Spleen (tissue), 11 donors: ENCODE results near the gene DMD. TPM values are rescaled to one million over a fixed set of nuclear protein-coding genes. Genes with fewer than 3 reads are reported as not detected.
"Not testable (repeated sequence)": the region's sequence is repeated elsewhere in the genome, so short reads cannot be mapped to it uniquely, and the experiment has no call there.

Experiments used
- DNase-seq: peaks from one replicate; pipeline ENCODE4 v3.0.0-alpha.2; 2020
- H3K27ac ChIP-seq, 8 donors: fragments of 200-600 bp; sonication (generic) in 7 of 8; 1 replicate in 4 of 8; 2 replicates in 4 of 8; pipeline versions ENCODE4 v1.5.0 to v1.8.0; 2016 to 2021; ENCODE audit warnings: inconsistent platforms in 4 of 8, mild to moderate bottlenecking in 4 of 8, moderate library complexity in 1 of 8
- H3K27me3 ChIP-seq, 7 donors: fragments of 200-600 bp; sonication (generic) in 6 of 7; replicated peaks in 1 of 7; 1 replicate in 4 of 7; 2 replicates in 3 of 7; pipeline versions ENCODE4 v1.5.0 to v1.8.0; 2016 to 2021; ENCODE audit warnings: inconsistent platforms in 3 of 7, mild to moderate bottlenecking in 1 of 7
- H3K36me3 ChIP-seq, 6 donors: fragments of 200-600 bp; sonication (generic) in 5 of 6; 1 replicate in 4 of 6; 2 replicates in 2 of 6; pipeline versions ENCODE4 v1.5.0 to v1.8.0; 2016 to 2021; ENCODE audit warnings: inconsistent platforms in 2 of 6
- H3K4me1 ChIP-seq, 6 donors: fragments of 200-600 bp; sonication (generic) in 5 of 6; 1 replicate in 3 of 6; 2 replicates in 3 of 6; pipeline versions ENCODE4 v1.5.0 to v1.8.0; 2016 to 2021; ENCODE audit warnings: inconsistent platforms in 3 of 6
- H3K4me3 ChIP-seq, 8 donors: fragments of 200-600 bp; sonication (generic) in 7 of 8; 1 replicate in 4 of 8; 2 replicates in 4 of 8; pipeline versions ENCODE4 v1.5.0 to v1.8.0; 2016 to 2021; ENCODE audit warnings: inconsistent platforms in 4 of 8, mild to moderate bottlenecking in 4 of 8, moderate library complexity in 2 of 8
- H3K9me3 ChIP-seq, 8 donors: fragments of 200-600 bp; sonication (generic) in 7 of 8; 1 replicate in 4 of 8; 2 replicates in 4 of 8; pipeline versions ENCODE4 v1.5.0 to v1.8.0; 2016 to 2021; ENCODE audit warnings: inconsistent platforms in 4 of 8
- CTCF ChIP-seq, 11 experiments: fragments of 200-600 bp in 7 of 11; fragments of 450-650 bp in 4 of 11; sonication (generic) in 4 of 11; IDR thresholded peaks in 8 of 11; conservative IDR thresholded peaks in 3 of 11; 1 replicate in 7 of 11; 2 replicates in 4 of 11; pipeline versions ENCODE4 v1.4.0 to v1.8.0; 2016 to 2021; ENCODE audit warnings: antibody characterized with exemption in 11 of 11, inconsistent platforms in 4 of 11, mild to moderate bottlenecking in 1 of 11
- POLR2A ChIP-seq, 3 donors: fragments of 450-650 bp; IDR thresholded peaks; one replicate each; pipeline ENCODE4 v1.5.1; 2017; ENCODE audit warnings: antibody characterized with exemption in 3 of 3, mild to moderate bottlenecking in 1 of 3
- POLR2AphosphoS5 ChIP-seq, 3 donors: sonication (generic); formaldehyde crosslinking; IDR thresholded peaks; one replicate each; pipeline ENCODE4 v1.5.1; 2017; ENCODE audit warnings: antibody characterized with exemption in 3 of 3
- WGBS, 5 donors: extraction: QIAGEN DNeasy Blood & Tissue Kit in 3 of 5; methylation state at CpG; one replicate each; pipeline versions ENCODE4 v1.1.5 to v1.1.7; 2013 to 2018; 5-methylcytosine and 5-hydroxymethylcytosine counted together
- intact Hi-C: fragments of 100-400 bp; cut with DNase I; formaldehyde crosslinking; loops from one replicate; pipeline ENCODE4 v1.15.0; 2023; ENCODE audit warnings: low total_unique reads
- polyA plus RNA-seq, 3 donors: library from polyadenylated mRNA; stranded (reverse); fragments of 200-250 nt; gene quantifications; one replicate each; pipeline ENCODE4 v1.2.1, GENCODE V29; 2013
- total RNA-seq, 7 donors: library from RNA; depleted of rRNA in 3 of 7; stranded (reverse); fragments of >200 nt in 3 of 7; fragmentation: NEBNext Ultra II Directional in 4 of 7; extraction: Animal tissue kit (Norgen Biotek cat#: 25700) in 4 of 7; gene quantifications; one replicate each; pipeline versions ENCODE4 v1.1.0 to v1.2.1, GENCODE V29; 2016 to 2021
- donor health status: healthy with polysubstance abuse.
- donor health status: DM: no; HTN: no; CAD: no; lungs with moderate emphysema.
- donor health status: DM: no; HTN: no; CAD: no.
- donor health status: Bipolar disorder and iron deficiency.
- donor health status: healthy.
- donor health status: DM: no; HTN: no; CAD: no.
- donor health status: DM: yes; HTN: yes; CAD: no.

The DMD gene
- total and polyA plus RNA-seq, 10 donors, result 1.3 to 11.3 (median 4.4) TPM

GRCh38 chrX:32280489-32280888 lies 930.9 kb downstream of the DMD start:
- no peak overlapping the region for H3K27ac ChIP-seq
- H3K9me3 ChIP-seq, result no peaks in the 10 kb centered on the region
- no peaks in the 10 kb centered on the region for H3K36me3 ChIP-seq
- TF ChIP-seq POLR2A (IDR thresholded peaks at IDR 0.05), result no peak
- H3K27me3 ChIP-seq, result no peaks in the 10 kb centered on the region
- no peaks in the 10 kb centered on the region for H3K4me1 ChIP-seq
- WGBS, 5 donors, result 21 to 43% (median 33%) methylated on average over 1 to 2 of the region's 2 CpGs
- H3K4me3 ChIP-seq, result no peak overlapping the region
- intact Hi-C loops, result no loop called here
- DNase-seq, result no peak

- intact Hi-C loops, result no loop called here
- WGBS, 5 donors, result 53 to 85% (median 63%) methylated on average over 2 to 3 of the region's 3 CpGs
Observed at GRCh38 chrX:32276153-32276552, 935.2 kb downstream of the DMD start.

GRCh38 chrX:32269866-32270265 lies 941.5 kb downstream of the DMD start:
- intact Hi-C loops, result no loop called here
- Histone ChIP-seq H3K27me3 (no peaks in the 10 kb centered on the region), H3K9me3 (peaks cover 1 to 13% (median 9%) of the 10 kb centered on the region in 8 donors), H3K4me1 (no peaks in the 10 kb centered on the region), H3K36me3 (no peaks in the 10 kb centered on the region), H3K27ac (no peak overlapping the region), H3K4me3 (no peak overlapping the region)
- no peak for DNase-seq
- TF ChIP-seq POLR2AphosphoS5 (IDR thresholded peaks at IDR 0.05) (no peak), CTCF (IDR thresholded peaks at IDR 0.05 in 8 of 11, conservative IDR thresholded peaks at IDR 0.05 in 3 of 11) (no peak), POLR2A (IDR thresholded peaks at IDR 0.05) (no peak)

More at GRCh38 chrX:32276153-32276552, 935.2 kb downstream of the DMD start:
- Histone ChIP-seq H3K27me3 (no peaks in the 10 kb centered on the region), H3K4me3 (no peak overlapping the region), H3K36me3 (no peaks in the 10 kb centered on the region), H3K9me3 (no peaks in the 10 kb centered on the region), H3K27ac (no peak overlapping the region), H3K4me1 (no peaks in the 10 kb centered on the region)
- TF ChIP-seq POLR2AphosphoS5 (IDR thresholded peaks at IDR 0.05), result no peak
- TF ChIP-seq POLR2A (IDR thresholded peaks at IDR 0.05), result no peak
- no peak for TF ChIP-seq CTCF (IDR thresholded peaks at IDR 0.05 in 8 of 11, conservative IDR thresholded peaks at IDR 0.05 in 3 of 11)
- DNase-seq, result no peak

GRCh38 chrX:32268207-32268606 lies 943.1 kb downstream of the DMD start:
- Histone ChIP-seq H3K36me3 (no peaks in the 10 kb centered on the region), H3K4me3 (no peak overlapping the region), H3K27ac (no peak overlapping the region), H3K27me3 (no peaks in the 10 kb centered on the region), H3K4me1 (no peaks in the 10 kb centered on the region), H3K9me3 (peaks cover 3 to 26% (median 10%) of the 10 kb centered on the region in 8 donors)
- TF ChIP-seq POLR2AphosphoS5 (IDR thresholded peaks at IDR 0.05) (no peak), CTCF (IDR thresholded peaks at IDR 0.05 in 8 of 11, conservative IDR thresholded peaks at IDR 0.05 in 3 of 11) (no peak), POLR2A (IDR thresholded peaks at IDR 0.05) (no peak)
- intact Hi-C loops, result no loop called here
- DNase-seq, result no peak
- 66 to 91% (median 73%) methylated on average over 3 of the region's 3 CpGs for WGBS, 5 donors

GRCh38 chrX:32267796-32268195 lies 943.6 kb downstream of the DMD start:
- Histone ChIP-seq H3K36me3 (no peaks in the 10 kb centered on the region), H3K27ac (no peak overlapping the region), H3K9me3 (peaks cover 3 to 28% (median 10%) of the 10 kb centered on the region in 8 donors), H3K4me3 (no peak overlapping the region), H3K27me3 (no peaks in the 10 kb centered on the region), H3K4me1 (no peaks in the 10 kb centered on the region)
- TF ChIP-seq CTCF (IDR thresholded peaks at IDR 0.05 in 8 of 11, conservative IDR thresholded peaks at IDR 0.05 in 3 of 11) (no peak), POLR2A (IDR thresholded peaks at IDR 0.05) (no peak), POLR2AphosphoS5 (IDR thresholded peaks at IDR 0.05) (no peak)
- no peak for DNase-seq
- WGBS, 5 donors, result 41 to 78% (median 60%) methylated on average over 1 to 2 of the region's 2 CpGs
- intact Hi-C loops, result no loop called here

GRCh38 chrX:32246675-32247074 lies 964.7 kb downstream of the DMD start:
- H3K36me3 ChIP-seq, H3K9me3 ChIP-seq, H3K4me3 ChIP-seq, DNase-seq, H3K27me3 ChIP-seq, H3K4me1 ChIP-seq, H3K27ac ChIP-seq, intact Hi-C loops: not testable (repeated sequence)
- whole genome bisulfite sequencing, 5 donors, result 26 to 43% (median 36%) methylated on average over 3 to 4 of the region's 4 CpGs
